Smooth muscle cell (in vitro differentiated cells): ENCODE measurements around the gene SIAH3. TPM values are rescaled to one million over a fixed set of nuclear protein-coding genes. Genes with fewer than 3 reads are reported as not detected.

ENCODE experiments used
- DNase-seq: peaks from one replicate; lab custom pipeline; 2025; ENCODE audit not compliant: unreplicated experiment; lab: John Stamatoyannopoulos, UW
- H2AFZ ChIP-seq: fragments of 200-600 bp; sonication (generic); 2 replicates; pipeline ENCODE4 v1.6.0; 2016; ENCODE audit warnings: antibody characterized with exemption, low read depth, mild to moderate bottlenecking
- H3F3A ChIP-seq: fragments of 200-600 bp; sonication (generic); 2 replicates; pipeline ENCODE4 v1.6.0; 2017; ENCODE audit warnings: antibody characterized with exemption, low read depth
- H3K27ac ChIP-seq: fragments of 200-600 bp; sonication (generic); 2 replicates; pipeline ENCODE4 v1.5.1; 2016; ENCODE audit warnings: low read depth, mild to moderate bottlenecking
- H3K27me3 ChIP-seq: fragments of 200-600 bp; sonication (generic); 2 replicates; pipeline ENCODE4 v1.6.1; 2016; ENCODE audit warnings: low read depth, mild to moderate bottlenecking
- H3K36me3 ChIP-seq: fragments of 200-600 bp; sonication (generic); 2 replicates; pipeline ENCODE4 v1.5.1; 2016; ENCODE audit warnings: low read depth
- H3K4me1 ChIP-seq: fragments of 200-600 bp; sonication (generic); 2 replicates; pipeline ENCODE4 v1.5.1; 2016; ENCODE audit warnings: low read depth
- H3K4me2 ChIP-seq: fragments of 200-600 bp; sonication (generic); 2 replicates; pipeline ENCODE4 v1.6.0; 2016; ENCODE audit warnings: mild to moderate bottlenecking
- H3K4me3 ChIP-seq: fragments of 200-600 bp; sonication (generic); 2 replicates; pipeline ENCODE4 v1.5.1; 2016; ENCODE audit warnings: mild to moderate bottlenecking
- H3K79me2 ChIP-seq: fragments of 200-600 bp; sonication (generic); 2 replicates; pipeline ENCODE4 v1.6.0; 2016; ENCODE audit warnings: low read depth, mild to moderate bottlenecking
- H3K9ac ChIP-seq: fragments of 200-600 bp; sonication (generic); 2 replicates; pipeline ENCODE4 v1.6.0; 2016; ENCODE audit warnings: low read depth
- H3K9me3 ChIP-seq: fragments of 200-600 bp; sonication (generic); replicated peaks from 2 replicates; pipeline ENCODE4 v1.5.1; 2016; ENCODE audit warnings: low read depth
- H4K20me1 ChIP-seq: fragments of 200-600 bp; sonication (generic); 2 replicates; pipeline ENCODE4 v1.6.0; 2016; ENCODE audit warnings: low read depth
- CTCF ChIP-seq: fragments of 200-600 bp; sonication (generic); IDR thresholded peaks from 2 replicates; pipeline ENCODE4 v1.5.1; 2017; ENCODE audit warnings: borderline replicate concordance, mild to moderate bottlenecking, antibody characterized with exemption; ENCODE audit not compliant: insufficient read depth, poor library complexity, severe bottlenecking
- WGBS: methylation state at CpG from one replicate; pipeline ENCODE4 v1.1.7; 2016; ENCODE audit warnings: low lambda C conversion rate; 5-methylcytosine and 5-hydroxymethylcytosine counted together
- polyA plus RNA-seq: library from polyadenylated mRNA; unstranded; fragments of >200 nt; fragmentation: Nextera tagmentation; extraction: Ambion mirVana; gene quantifications from 2 replicates; pipeline ENCODE4 v1.2.1, GENCODE V29; 2016
- total RNA-seq: library from RNA; depleted of rRNA; stranded (reverse); fragments of >200 nt; gene quantifications from 2 replicates; pipeline ENCODE4 v1.2.3, GENCODE V29; 2014

The SIAH3 gene
- total and polyA plus RNA-seq, 2 experiments from 2014 or later: not detected

GRCh38 chr13:45880242-45880641 lies 28.7 kb upstream of the SIAH3 start:
- no peak overlapping the region for H3K27ac ChIP-seq
- H3K27me3 ChIP-seq: no peaks in the 10 kb centered on the region
- no peak overlapping the region for H2AFZ ChIP-seq
- TF ChIP-seq CTCF: no peak
- DNase-seq: no peak
- no peaks in the 10 kb centered on the region for H3K36me3 ChIP-seq
- no peak overlapping the region for H3K4me3 ChIP-seq
- H3K4me1 ChIP-seq: peaks cover 15% of the 10 kb centered on the region
- H3F3A ChIP-seq: no peaks in the 10 kb centered on the region
- no peak overlapping the region for H3K9ac ChIP-seq
- H3K9me3 ChIP-seq: no peaks in the 10 kb centered on the region
- WGBS: 90% methylated on average over 2 of the region's 2 CpGs
- H3K79me2 ChIP-seq: no peaks in the 10 kb centered on the region
- no peaks in the 10 kb centered on the region for H4K20me1 ChIP-seq
- H3K4me2 ChIP-seq: no peak overlapping the region

GRCh38 chr13:45879666-45880065 lies 28.1 kb upstream of the SIAH3 start:
- no peaks in the 10 kb centered on the region for H3K79me2 ChIP-seq
- no peaks in the 10 kb centered on the region for H3K27me3 ChIP-seq
- H3K4me3 ChIP-seq: no peak overlapping the region
- no peaks in the 10 kb centered on the region for H3F3A ChIP-seq
- no peak overlapping the region for H3K4me2 ChIP-seq
- no peak for DNase-seq
- H3K36me3 ChIP-seq: no peaks in the 10 kb centered on the region
- H2AFZ ChIP-seq: no peak overlapping the region
- H3K9ac ChIP-seq: no peak overlapping the region
- no peaks in the 10 kb centered on the region for H4K20me1 ChIP-seq
- no peaks in the 10 kb centered on the region for H3K9me3 ChIP-seq
- H3K27ac ChIP-seq: no peak overlapping the region
- no peak for TF ChIP-seq CTCF
- H3K4me1 ChIP-seq: peaks cover 15% of the 10 kb centered on the region
- 66% methylated on average over 5 of the region's 5 CpGs for WGBS

DNA sequence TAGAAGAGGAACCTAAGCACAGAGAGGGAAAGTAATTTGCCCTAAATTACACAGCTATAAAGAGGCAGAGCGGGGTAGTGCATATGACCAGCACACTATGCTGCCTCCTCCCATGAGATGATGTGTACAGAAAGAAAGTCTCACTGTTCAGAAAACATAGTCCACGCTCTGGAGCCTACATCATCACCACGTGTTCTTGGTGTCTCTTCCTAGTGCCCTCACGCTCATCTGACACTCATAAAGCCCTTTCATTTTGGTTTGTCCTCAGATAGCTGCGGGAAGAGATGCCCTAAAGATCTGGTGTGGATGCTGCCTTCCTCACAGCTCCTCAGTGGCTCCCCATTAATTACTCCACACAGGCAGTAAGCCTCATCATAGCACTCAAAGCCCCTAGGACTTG lies 27.4 kb upstream of the SIAH3 start:
- H3K4me3 ChIP-seq: no peak overlapping the region
- no peak overlapping the region for H3K9ac ChIP-seq
- H2AFZ ChIP-seq: no peak overlapping the region
- H3K36me3 ChIP-seq: no peaks in the 10 kb centered on the region
- no peak overlapping the region for H3K27ac ChIP-seq
- 95% methylated on average over 5 of the region's 5 CpGs for WGBS
- TF ChIP-seq CTCF: no peak
- H3K79me2 ChIP-seq: no peaks in the 10 kb centered on the region
- H3K4me1 ChIP-seq: peaks cover 19% of the 10 kb centered on the region
- no peak for DNase-seq
- H3K9me3 ChIP-seq: no peaks in the 10 kb centered on the region
- no peaks in the 10 kb centered on the region for H4K20me1 ChIP-seq
- no peak overlapping the region for H3K4me2 ChIP-seq
- H3K27me3 ChIP-seq: no peaks in the 10 kb centered on the region
- H3F3A ChIP-seq: no peaks in the 10 kb centered on the region

DNA sequence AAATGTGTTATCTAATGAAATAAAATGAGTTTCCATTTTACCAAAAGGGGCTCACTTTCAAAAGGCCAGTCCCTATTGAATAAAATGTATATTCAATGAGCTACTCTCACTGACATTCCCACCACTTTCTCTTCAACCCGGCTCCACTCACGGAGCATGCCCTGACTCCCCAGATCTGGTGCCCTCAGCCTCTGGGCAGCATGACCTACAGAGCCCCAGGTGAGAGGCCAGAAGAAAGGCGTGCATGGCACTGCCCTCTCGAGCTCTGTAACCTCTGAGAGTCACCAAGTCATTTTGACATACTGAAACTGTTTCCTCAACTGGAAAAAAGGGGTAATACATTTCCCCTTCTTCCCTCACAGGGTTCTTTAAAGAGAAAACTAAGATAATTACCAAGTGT lies 25.2 kb upstream of the SIAH3 start:
- Histone ChIP-seq H3K4me2 (no peak overlapping the region), H3K4me3 (no peak overlapping the region), H3K79me2 (no peaks in the 10 kb centered on the region), H3F3A (no peaks in the 10 kb centered on the region), H4K20me1 (no peaks in the 10 kb centered on the region), H3K36me3 (no peaks in the 10 kb centered on the region), H3K4me1 (peaks cover 10% of the 10 kb centered on the region), H3K27ac (no peak overlapping the region), H3K27me3 (no peaks in the 10 kb centered on the region), H3K9ac (no peak overlapping the region), H2AFZ (no peak overlapping the region), H3K9me3 (no peaks in the 10 kb centered on the region)
- 97% methylated on average over 4 of the region's 4 CpGs for WGBS
- no peak for DNase-seq
- TF ChIP-seq CTCF: no peak
